ENCODE results near the gene TMEM120B. TPM values are rescaled to one million over a fixed set of nuclear protein-coding genes. Genes with fewer than 3 reads are reported as not detected.
A peak's percentile ranks its signal among the peaks of the same experiment; 100 is the strongest.

The TMEM120B gene
- total RNA-seq, 1 experiment from 2014 or later, result 20.5 TPM

DNA sequence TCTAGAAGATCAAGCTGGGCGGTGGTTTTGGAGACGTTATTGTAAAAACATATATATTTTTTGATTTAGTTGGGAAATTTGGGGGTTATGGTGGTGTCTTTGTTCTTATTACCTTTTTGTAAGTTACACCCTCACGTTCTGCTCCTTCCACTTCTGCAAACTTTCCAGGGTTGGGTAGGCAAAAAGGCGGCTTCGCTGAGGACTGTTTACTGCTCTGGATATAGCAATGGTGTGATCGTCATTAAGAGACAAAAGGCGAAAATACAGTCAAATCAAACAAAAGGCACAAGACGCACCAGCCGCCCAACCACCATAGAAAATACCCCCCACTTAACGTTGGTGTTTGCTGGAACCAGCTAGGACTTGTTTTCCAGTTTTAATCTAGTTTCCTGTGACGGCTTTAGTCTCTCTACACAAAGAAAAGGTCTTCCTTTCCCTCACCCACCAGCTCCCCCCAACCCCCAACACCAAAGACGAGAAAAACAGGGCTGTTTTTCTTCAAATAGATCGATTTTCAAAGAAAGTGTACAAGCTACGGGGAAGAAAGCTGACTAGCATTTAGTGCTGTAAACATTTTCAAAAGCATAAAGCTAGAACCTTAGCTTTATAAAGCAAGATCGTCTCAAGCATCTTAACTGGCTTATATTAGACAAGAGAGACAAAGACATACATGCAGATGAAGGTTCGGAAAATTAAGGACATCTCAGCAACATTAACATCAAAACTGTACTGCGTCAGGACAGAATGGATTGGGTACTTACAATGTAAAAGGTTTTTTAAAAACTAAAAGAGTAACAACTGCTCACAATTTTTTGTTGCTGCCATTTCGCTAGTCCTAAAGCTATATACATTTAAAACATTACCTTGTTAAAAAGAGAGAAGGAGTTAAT lies 89.3 kb downstream of the TMEM120B start:
- peak overlapping the region; percentile 74 for H3K4me3 ChIP-seq (replicated peaks in 1 of 2; ENCODE audit: low read depth in 1 of 2, low read length in 2 of 2)
- RAD21 ChIA-PET (ENCODE audit: low non-redundant PET in 1 of 2, low total read pairs in 2 of 2, uncharacterized antibody in 2 of 2, unreplicated experiment in 2 of 2), result no interaction called here
- peak overlapping the region; percentile 98 for H3K9ac ChIP-seq (ENCODE audit: low read length)
- no TSS peak for BruUV-seq (replicated peaks)
- CTCF ChIA-PET, result interaction anchor here (1.2 to 4.0 kb wide), 3 partner anchors 8 to 86 kb away, joined by 3 to 30 read pairs (median 26); partner anchors contain the start of gene RHOF
- H3K9me3 ChIP-seq (ENCODE audit: control insufficient read depth in 1 of 2, insufficient read depth in 1 of 2, low read depth in 1 of 2, low read length in 2 of 2), result no peaks in the 10 kb centered on the region
- H3K79me2 ChIP-seq (ENCODE audit: insufficient read depth, low read length), result peaks cover 53% of the 10 kb centered on the region
- peaks cover 0 to 11% of the 10 kb centered on the region in 2 experiments; a peak in 3 of 4 replicates for H3K36me3 ChIP-seq (ENCODE audit: control insufficient read depth in 1 of 2, insufficient read depth in 2 of 2, low read length in 2 of 2)
- no peaks in the 10 kb centered on the region for H4K20me1 ChIP-seq (ENCODE audit: insufficient read depth)
- no peaks in the 10 kb centered on the region for H3K9me2 ChIP-seq (ENCODE audit: insufficient read depth)
- no peak for ATAC-seq
- TF ChIP-seq RAD21 (IDR thresholded peaks at IDR 0.05; ENCODE audit: low read depth), result no peak
- POLR2A ChIA-PET, result interaction anchor here (0.6 to 2.6 kb wide), 6 partner anchors 10 to 86 kb away, joined by 3 to 9 read pairs (median 5); partner anchors contain the start of gene PSMD9
- intact Hi-C loops (cut with micrococcal nuclease), result no loop called here
- peaks cover 40 to 76% of the 10 kb centered on the region in 2 experiments for H3K4me1 ChIP-seq (ENCODE audit: control insufficient read depth in 1 of 2, insufficient read depth in 2 of 2, low read length in 2 of 2)
- no peak overlapping the region for H2AFZ ChIP-seq (ENCODE audit: low read depth, low read length, poor library complexity, severe bottlenecking)
- no peaks in the 10 kb centered on the region for H3K27me3 ChIP-seq (ENCODE audit: insufficient read depth, low read length)
- peak overlapping the region; percentile 100 for H3K27ac ChIP-seq (ENCODE audit: low read depth, low read length)
- H3K4me2 ChIP-seq (ENCODE audit: low read length), result peak overlapping the region; percentile 99
- DNase-seq (ENCODE audit: low read depth, low spot score), result no peak

DNA sequence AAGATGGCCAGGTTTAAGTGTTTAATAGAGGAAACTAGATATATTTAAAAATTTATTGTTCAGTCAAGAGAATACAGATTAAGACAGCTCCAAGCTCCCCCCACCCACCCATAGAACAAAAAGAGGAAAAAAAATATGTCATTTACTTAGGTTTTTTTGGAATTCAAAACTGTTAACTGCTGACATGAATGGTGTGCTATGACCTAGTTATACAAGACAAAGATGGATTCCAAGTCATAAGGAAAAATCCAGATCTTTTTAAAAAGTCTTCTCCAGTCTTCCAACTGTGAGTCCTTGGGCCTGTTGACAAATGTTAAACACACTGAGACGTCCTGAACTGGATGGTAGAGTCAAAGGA lies 89.9 kb downstream of the TMEM120B start:
- Histone ChIP-seq H3K4me2 (ENCODE audit: low read length) (peak overlapping the region; percentile 99), H3K4me1 (ENCODE audit: control insufficient read depth in 1 of 2, insufficient read depth in 2 of 2, low read length in 2 of 2) (peaks cover 40 to 69% of the 10 kb centered on the region in 2 experiments), H3K36me3 (ENCODE audit: control insufficient read depth in 1 of 2, insufficient read depth in 2 of 2, low read length in 2 of 2) (peaks cover 3 to 15% of the 10 kb centered on the region in 2 experiments; a peak in 3 of 4 replicates), H3K79me2 (ENCODE audit: insufficient read depth, low read length) (peaks cover 57% of the 10 kb centered on the region), H3K27me3 (ENCODE audit: insufficient read depth, low read length) (no peaks in the 10 kb centered on the region), H4K20me1 (ENCODE audit: insufficient read depth) (no peaks in the 10 kb centered on the region), H2AFZ (ENCODE audit: low read depth, low read length, poor library complexity, severe bottlenecking) (no peak overlapping the region), H3K27ac (ENCODE audit: low read depth, low read length) (peak overlapping the region; percentile 100), H3K4me3 (replicated peaks in 1 of 2; ENCODE audit: low read depth in 1 of 2, low read length in 2 of 2) (peak overlapping the region; percentile 74), H3K9me3 (ENCODE audit: control insufficient read depth in 1 of 2, insufficient read depth in 1 of 2, low read depth in 1 of 2, low read length in 2 of 2) (no peaks in the 10 kb centered on the region), H3K9ac (ENCODE audit: low read length) (peak overlapping the region; percentile 98), H3K9me2 (ENCODE audit: insufficient read depth) (no peaks in the 10 kb centered on the region)
- TSS peak; percentile 90 for BruUV-seq (replicated peaks)
- DNase-seq (ENCODE audit: low read depth, low spot score) (no peak), ATAC-seq (no peak)
- POLR2A ChIA-PET, result interaction anchor here (0.6 to 2.6 kb wide), 12 partner anchors 8 to 158 kb away, joined by 3 to 9 read pairs (median 5); partner anchors contain the start of gene PSMD9
- TF ChIP-seq, protein P1, sequence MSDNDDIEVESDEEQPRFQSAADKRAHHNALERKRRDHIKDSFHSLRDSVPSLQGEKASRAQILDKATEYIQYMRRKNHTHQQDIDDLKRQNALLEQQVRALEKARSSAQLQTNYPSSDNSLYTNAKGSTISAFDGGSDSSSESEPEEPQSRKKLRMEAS (IDR thresholded peaks at IDR 0.05), result no peak
- TF ChIP-seq POLR2AphosphoS5 (IDR thresholded peaks at IDR 0.05; ENCODE audit: low read depth, low read length) (no peak), EGR1 (IDR thresholded peaks at IDR 0.05; ENCODE audit: low read depth) (no peak), EZH2phosphoT487 (IDR thresholded peaks at IDR 0.05; ENCODE audit: borderline replicate concordance) (no peak), FOSL1 (IDR thresholded peaks at IDR 0.05; ENCODE audit: low read depth) (no peak), CEBPB (IDR thresholded peaks at IDR 0.05; ENCODE audit: low read depth) (no peak), SRF (IDR thresholded peaks at IDR 0.05; ENCODE audit: low read depth) (no peak)
- TF ChIP-seq, protein P2, sequence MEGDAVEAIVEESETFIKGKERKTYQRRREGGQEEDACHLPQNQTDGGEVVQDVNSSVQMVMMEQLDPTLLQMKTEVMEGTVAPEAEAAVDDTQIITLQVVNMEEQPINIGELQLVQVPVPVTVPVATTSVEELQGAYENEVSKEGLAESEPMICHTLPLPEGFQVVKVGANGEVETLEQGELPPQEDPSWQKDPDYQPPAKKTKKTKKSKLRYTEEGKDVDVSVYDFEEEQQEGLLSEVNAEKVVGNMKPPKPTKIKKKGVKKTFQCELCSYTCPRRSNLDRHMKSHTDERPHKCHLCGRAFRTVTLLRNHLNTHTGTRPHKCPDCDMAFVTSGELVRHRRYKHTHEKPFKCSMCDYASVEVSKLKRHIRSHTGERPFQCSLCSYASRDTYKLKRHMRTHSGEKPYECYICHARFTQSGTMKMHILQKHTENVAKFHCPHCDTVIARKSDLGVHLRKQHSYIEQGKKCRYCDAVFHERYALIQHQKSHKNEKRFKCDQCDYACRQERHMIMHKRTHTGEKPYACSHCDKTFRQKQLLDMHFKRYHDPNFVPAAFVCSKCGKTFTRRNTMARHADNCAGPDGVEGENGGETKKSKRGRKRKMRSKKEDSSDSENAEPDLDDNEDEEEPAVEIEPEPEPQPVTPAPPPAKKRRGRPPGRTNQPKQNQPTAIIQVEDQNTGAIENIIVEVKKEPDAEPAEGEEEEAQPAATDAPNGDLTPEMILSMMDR (IDR thresholded peaks at IDR 0.05 in 2 of 3, conservative IDR thresholded peaks at IDR 0.05 in 1 of 3; ENCODE audit: borderline replicate concordance in 1 of 3, insufficient read depth in 1 of 3, low read depth in 2 of 3, low read length in 2 of 3), result no peak
- RAD21 ChIA-PET (ENCODE audit: low non-redundant PET in 1 of 2, low total read pairs in 2 of 2, uncharacterized antibody in 2 of 2, unreplicated experiment in 2 of 2), result interaction anchor here in 1 of 2 experiments (0.7 kb wide), 1 partner anchor 116 kb away, joined by 3 read pairs; no protein-coding TSS in a partner anchor
- CTCF ChIA-PET, result interaction anchor here (1.2 to 4.0 kb wide), 3 partner anchors 8 to 86 kb away, joined by 3 to 30 read pairs (median 26); partner anchors contain the start of gene RHOF
- intact Hi-C loops (cut with micrococcal nuclease), result no loop called here

Measured in HCT116 (cell line).